ENCODE results near the gene NEAT1. TPM values are rescaled to one million over a fixed set of nuclear protein-coding genes. Genes with fewer than 3 reads are reported as not detected.

Gene NEAT1
- total RNA-seq, result 100 to 1,000 TPM; 370 to 782 (median 680) TPM

DNA sequence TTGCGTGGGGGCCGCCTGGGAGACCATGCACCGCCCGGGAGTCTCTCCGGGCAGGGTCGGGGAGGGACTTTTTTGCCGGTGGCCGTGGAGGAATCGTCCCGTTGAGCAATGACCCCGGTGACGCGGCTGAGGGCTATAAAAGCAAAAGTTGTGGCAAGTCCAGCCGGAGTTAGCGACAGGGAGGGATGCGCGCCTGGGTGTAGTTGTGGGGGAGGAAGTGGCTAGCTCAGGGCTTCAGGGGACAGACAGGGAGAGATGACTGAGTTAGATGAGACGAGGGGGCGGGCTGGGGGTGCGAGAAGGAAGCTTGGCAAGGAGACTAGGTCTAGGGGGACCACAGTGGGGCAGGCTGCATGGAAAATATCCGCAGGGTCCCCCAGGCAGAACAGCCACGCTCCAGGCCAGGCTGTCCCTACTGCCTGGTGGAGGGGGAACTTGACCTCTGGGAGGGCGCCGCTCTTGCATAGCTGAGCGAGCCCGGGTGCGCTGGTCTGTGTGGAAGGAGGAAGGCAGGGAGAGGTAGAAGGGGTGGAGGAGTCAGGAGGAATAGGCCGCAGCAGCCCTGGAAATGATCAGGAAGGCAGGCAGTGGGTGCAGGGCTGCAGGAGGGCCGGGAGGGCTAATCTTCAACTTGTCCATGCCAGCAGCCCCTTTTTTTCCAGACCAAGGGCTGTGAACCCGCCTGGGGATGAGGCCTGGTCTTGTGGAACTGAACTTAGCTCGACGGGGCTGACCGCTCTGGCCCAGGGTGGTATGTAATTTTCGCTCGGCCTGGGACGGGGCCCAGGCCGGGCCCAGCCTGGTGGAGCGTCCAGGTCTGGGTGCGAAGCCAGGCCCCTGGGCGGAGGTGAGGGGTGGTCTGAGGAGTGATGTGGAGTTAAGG, at the start of gene NEAT1:
NEAT1 (plus strand) TSS at position 166 of the 883 bp plus-strand sequence.
- 0 to 1% methylated on average over 11 to 40 of the region's 40 CpGs for WGBS, 2 donors (ENCODE audit: low coverage in 1 of 2)
- intact Hi-C loops (cut with DNase I; ENCODE audit: low total_unique reads), result loop anchor here (5.0 kb wide), 1 partner anchor 74 kb away; the partner anchor contains the start of gene MALAT1
- DNase-seq, result peak; percentile 99
- Histone ChIP-seq H3K27me3 (no peaks in the 10 kb centered on the region), H3K9me3 (no peaks in the 10 kb centered on the region), H3K36me3 (peaks cover 0 to 14% (median 0%) of the 10 kb centered on the region in 4 donors), H3K4me1 (peaks cover 21 to 56% (median 45%) of the 10 kb centered on the region in 4 donors), H3K27ac (peak within 1 kb of the TSS; percentile 100), H3K4me3 (peak within 1 kb of the TSS; percentile 73 to 90 (median 78))
- TF ChIP-seq, protein P1, sequence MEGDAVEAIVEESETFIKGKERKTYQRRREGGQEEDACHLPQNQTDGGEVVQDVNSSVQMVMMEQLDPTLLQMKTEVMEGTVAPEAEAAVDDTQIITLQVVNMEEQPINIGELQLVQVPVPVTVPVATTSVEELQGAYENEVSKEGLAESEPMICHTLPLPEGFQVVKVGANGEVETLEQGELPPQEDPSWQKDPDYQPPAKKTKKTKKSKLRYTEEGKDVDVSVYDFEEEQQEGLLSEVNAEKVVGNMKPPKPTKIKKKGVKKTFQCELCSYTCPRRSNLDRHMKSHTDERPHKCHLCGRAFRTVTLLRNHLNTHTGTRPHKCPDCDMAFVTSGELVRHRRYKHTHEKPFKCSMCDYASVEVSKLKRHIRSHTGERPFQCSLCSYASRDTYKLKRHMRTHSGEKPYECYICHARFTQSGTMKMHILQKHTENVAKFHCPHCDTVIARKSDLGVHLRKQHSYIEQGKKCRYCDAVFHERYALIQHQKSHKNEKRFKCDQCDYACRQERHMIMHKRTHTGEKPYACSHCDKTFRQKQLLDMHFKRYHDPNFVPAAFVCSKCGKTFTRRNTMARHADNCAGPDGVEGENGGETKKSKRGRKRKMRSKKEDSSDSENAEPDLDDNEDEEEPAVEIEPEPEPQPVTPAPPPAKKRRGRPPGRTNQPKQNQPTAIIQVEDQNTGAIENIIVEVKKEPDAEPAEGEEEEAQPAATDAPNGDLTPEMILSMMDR (IDR thresholded peaks at IDR 0.05), result no peak
- TF ChIP-seq EP300 (IDR thresholded peaks at IDR 0.05; ENCODE audit: low read depth) (peak; percentile 71), POLR2AphosphoS5 (IDR thresholded peaks at IDR 0.05) (peak; percentile 100), POLR2A (IDR thresholded peaks at IDR 0.05) (peak; percentile 100)
- in situ Hi-C loops (cut with MboI; ENCODE audit: low pct_ligation_motif_present in 1 of 4, low pct_unique_long_range_greater_than_20kb in 1 of 4, low sequenced_read_pairs in 3 of 4), result loop anchor here in 2 of 4 donors (10.0 kb wide), 1 partner anchor 82 kb away; no protein-coding TSS in a partner anchor

DNA sequence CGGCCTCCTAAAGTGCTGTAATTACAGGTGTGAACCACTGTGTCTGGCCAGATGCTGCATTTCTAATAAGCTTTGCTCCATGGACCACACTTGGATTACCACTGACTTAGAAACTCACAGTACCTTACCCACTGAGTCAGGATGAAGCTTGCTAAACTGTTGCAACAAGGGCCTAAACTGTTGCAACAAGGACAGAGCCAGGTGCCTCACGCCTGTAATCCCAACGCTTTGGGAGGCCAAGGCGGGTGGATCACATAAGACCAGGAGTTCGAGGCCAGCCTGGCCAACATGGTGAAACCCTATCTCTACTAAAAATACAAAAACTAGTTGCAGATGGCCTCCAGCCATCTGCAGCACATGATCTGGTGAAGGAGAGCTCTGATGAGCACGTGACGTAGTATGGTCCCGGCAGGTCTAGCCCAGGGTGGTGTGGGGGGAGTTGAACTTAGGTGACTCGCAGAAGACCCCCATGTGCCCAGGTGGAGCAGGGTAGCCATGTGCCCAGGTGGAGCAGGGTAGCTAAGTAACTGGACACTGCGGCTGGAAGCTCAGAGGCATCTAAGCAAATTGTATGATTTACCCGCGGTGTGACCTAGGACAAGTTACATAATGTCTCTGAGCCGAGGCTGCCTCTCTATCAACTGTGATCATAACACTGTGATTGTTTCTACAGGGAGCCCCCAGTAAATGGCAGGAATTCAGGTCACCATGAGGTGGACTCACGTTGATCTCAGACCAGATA, 48.6 kb upstream of the NEAT1 start:
- peaks cover 0 to 4% (median 0%) of the 10 kb centered on the region in 4 donors for H3K4me1 ChIP-seq
- no peak overlapping the region for H3K4me3 ChIP-seq
- H3K36me3 ChIP-seq, result no peaks in the 10 kb centered on the region
- no peak for DNase-seq
- in situ Hi-C loops (cut with MboI; ENCODE audit: low pct_ligation_motif_present in 1 of 4, low pct_unique_long_range_greater_than_20kb in 1 of 4, low sequenced_read_pairs in 3 of 4) (loop anchor here in 1 of 4 donors (5.0 kb wide), 1 partner anchor 138 kb away; no protein-coding TSS in a partner anchor), intact Hi-C loops (cut with DNase I; ENCODE audit: low total_unique reads) (no loop called here)
- H3K27ac ChIP-seq, result no peak overlapping the region
- WGBS, 2 donors (ENCODE audit: low coverage in 1 of 2), result 90 to 100% methylated on average over 1 to 14 of the region's 14 CpGs
- no peaks in the 10 kb centered on the region for H3K27me3 ChIP-seq
- H3K9me3 ChIP-seq, result no peaks in the 10 kb centered on the region
- TF ChIP-seq POLR2AphosphoS5 (IDR thresholded peaks at IDR 0.05) (no peak), POLR2A (IDR thresholded peaks at IDR 0.05) (no peak)

DNA sequence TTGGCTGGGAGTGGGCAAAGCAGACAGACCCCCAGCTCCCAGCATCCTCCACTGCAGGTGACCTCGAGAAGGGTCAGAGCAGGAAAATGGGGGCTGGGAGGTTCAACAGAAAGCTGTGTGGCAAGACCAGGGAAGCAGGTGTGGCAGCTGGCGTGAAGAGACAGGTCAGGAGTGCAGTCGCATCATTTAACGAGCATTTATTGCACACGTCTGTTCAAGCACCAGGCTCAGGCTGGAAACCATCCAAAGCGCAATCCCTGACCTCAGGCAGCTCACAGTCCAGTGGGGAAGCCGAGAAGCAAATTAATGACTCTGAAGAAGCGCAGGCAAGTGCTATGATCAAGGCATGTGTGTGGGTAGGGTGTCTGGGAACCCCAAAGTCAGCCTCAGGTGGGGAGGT, 47.6 kb upstream of the NEAT1 start:
- peak overlapping the region in 1 of 4 donors; percentile 30 for H3K27ac ChIP-seq

DNA sequence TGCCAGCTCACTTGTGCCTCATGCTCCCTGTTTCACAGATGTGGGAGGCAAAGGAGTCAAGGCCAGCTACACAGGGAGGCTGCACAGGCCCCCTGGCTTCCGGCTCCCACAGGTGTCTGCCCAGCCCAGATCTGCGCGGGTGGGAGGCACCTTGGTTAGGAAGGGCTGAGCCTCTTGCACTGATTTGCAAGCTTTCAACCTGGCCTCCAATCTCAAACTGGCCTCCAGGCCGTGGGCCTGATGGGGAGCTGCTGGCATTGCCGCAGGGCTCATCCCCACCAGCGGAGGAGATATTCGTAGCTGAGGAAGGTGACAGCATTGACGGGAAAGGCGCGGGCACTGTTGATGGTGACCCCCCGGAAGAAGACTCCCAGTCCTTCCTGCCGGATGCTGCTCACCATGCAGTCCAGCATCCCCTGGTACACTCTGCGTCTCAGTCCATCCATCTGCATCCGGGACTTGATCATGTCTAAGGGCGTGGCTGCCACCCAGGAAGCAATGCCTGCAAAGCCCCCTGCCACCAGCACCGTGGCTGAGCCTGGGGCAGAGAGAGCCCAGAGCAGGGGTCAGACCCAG, 46.4 kb upstream of the NEAT1 start:
- WGBS, 2 donors (ENCODE audit: low coverage in 1 of 2), result 89% methylated on average over 16 of the region's 16 CpGs; no CpG with 5 or more reads in 1 of the 2 donors
- H3K4me1 ChIP-seq, result peaks cover 8 to 9% (median 9%) of the 10 kb centered on the region in 4 donors

More for the DNA sequence above, 47.6 kb upstream of the NEAT1 start:
- no peaks in the 10 kb centered on the region for H3K27me3 ChIP-seq
- no peak overlapping the region for H3K4me3 ChIP-seq
- H3K9me3 ChIP-seq, result no peaks in the 10 kb centered on the region
- in situ Hi-C loops (cut with MboI; ENCODE audit: low pct_ligation_motif_present in 1 of 4, low pct_unique_long_range_greater_than_20kb in 1 of 4, low sequenced_read_pairs in 3 of 4), result no loop called here
- intact Hi-C loops (cut with DNase I; ENCODE audit: low total_unique reads), result no loop called here
- H3K4me1 ChIP-seq, result peaks cover 0 to 4% (median 0%) of the 10 kb centered on the region in 4 donors
- 49 to 69% methylated on average over 3 to 8 of the region's 8 CpGs for WGBS, 2 donors (ENCODE audit: low coverage in 1 of 2)
- no peaks in the 10 kb centered on the region for H3K36me3 ChIP-seq
- TF ChIP-seq, protein P1 (IDR thresholded peaks at IDR 0.05), result no peak
- peak in 1 of 3 donors; percentile 9 for TF ChIP-seq POLR2AphosphoS5 (IDR thresholded peaks at IDR 0.05)
- DNase-seq, result peak; percentile 56

More for the DNA sequence above, 46.4 kb upstream of the NEAT1 start:
- intact Hi-C loops (cut with DNase I; ENCODE audit: low total_unique reads), result no loop called here
- H3K9me3 ChIP-seq, result no peaks in the 10 kb centered on the region
- H3K36me3 ChIP-seq, result no peaks in the 10 kb centered on the region
- in situ Hi-C loops (cut with MboI; ENCODE audit: low pct_ligation_motif_present in 1 of 4, low pct_unique_long_range_greater_than_20kb in 1 of 4, low sequenced_read_pairs in 3 of 4), result no loop called here
- no peak overlapping the region for H3K27ac ChIP-seq
- H3K4me3 ChIP-seq, result no peak overlapping the region
- no peaks in the 10 kb centered on the region for H3K27me3 ChIP-seq
- no peak for TF ChIP-seq EP300 (IDR thresholded peaks at IDR 0.05; ENCODE audit: low read depth)
- TF ChIP-seq POLR2AphosphoS5 (IDR thresholded peaks at IDR 0.05), result no peak
- TF ChIP-seq POLR2A (IDR thresholded peaks at IDR 0.05), result no peak
- TF ChIP-seq, protein P1 (IDR thresholded peaks at IDR 0.05), result no peak
- DNase-seq, result no peak
